Smooth muscle cell (in vitro differentiated cells): ENCODE measurements around the gene INHA. TPM values are rescaled to one million over a fixed set of nuclear protein-coding genes. Genes with fewer than 3 reads are reported as not detected.
A peak's percentile ranks its signal among the peaks of the same experiment; 100 is the strongest.

Experiments used
- DNase-seq: peaks from one replicate; lab custom pipeline; 2025; ENCODE audit not compliant: unreplicated experiment; lab: John Stamatoyannopoulos, UW
- H2AFZ ChIP-seq: fragments of 200-600 bp; sonication (generic); 2 replicates; pipeline ENCODE4 v1.6.0; 2016; ENCODE audit warnings: antibody characterized with exemption, low read depth, mild to moderate bottlenecking
- H3F3A ChIP-seq: fragments of 200-600 bp; sonication (generic); 2 replicates; pipeline ENCODE4 v1.6.0; 2017; ENCODE audit warnings: antibody characterized with exemption, low read depth
- H3K27ac ChIP-seq: fragments of 200-600 bp; sonication (generic); 2 replicates; pipeline ENCODE4 v1.5.1; 2016; ENCODE audit warnings: low read depth, mild to moderate bottlenecking
- H3K27me3 ChIP-seq: fragments of 200-600 bp; sonication (generic); 2 replicates; pipeline ENCODE4 v1.6.1; 2016; ENCODE audit warnings: low read depth, mild to moderate bottlenecking
- H3K36me3 ChIP-seq: fragments of 200-600 bp; sonication (generic); 2 replicates; pipeline ENCODE4 v1.5.1; 2016; ENCODE audit warnings: low read depth
- H3K4me1 ChIP-seq: fragments of 200-600 bp; sonication (generic); 2 replicates; pipeline ENCODE4 v1.5.1; 2016; ENCODE audit warnings: low read depth
- H3K4me2 ChIP-seq: fragments of 200-600 bp; sonication (generic); 2 replicates; pipeline ENCODE4 v1.6.0; 2016; ENCODE audit warnings: mild to moderate bottlenecking
- H3K4me3 ChIP-seq: fragments of 200-600 bp; sonication (generic); 2 replicates; pipeline ENCODE4 v1.5.1; 2016; ENCODE audit warnings: mild to moderate bottlenecking
- H3K79me2 ChIP-seq: fragments of 200-600 bp; sonication (generic); 2 replicates; pipeline ENCODE4 v1.6.0; 2016; ENCODE audit warnings: low read depth, mild to moderate bottlenecking
- H3K9ac ChIP-seq: fragments of 200-600 bp; sonication (generic); 2 replicates; pipeline ENCODE4 v1.6.0; 2016; ENCODE audit warnings: low read depth
- H3K9me3 ChIP-seq: fragments of 200-600 bp; sonication (generic); replicated peaks from 2 replicates; pipeline ENCODE4 v1.5.1; 2016; ENCODE audit warnings: low read depth
- H4K20me1 ChIP-seq: fragments of 200-600 bp; sonication (generic); 2 replicates; pipeline ENCODE4 v1.6.0; 2016; ENCODE audit warnings: low read depth
- WGBS: methylation state at CpG from one replicate; pipeline ENCODE4 v1.1.7; 2016; ENCODE audit warnings: low lambda C conversion rate; 5-methylcytosine and 5-hydroxymethylcytosine counted together
- polyA plus RNA-seq: library from polyadenylated mRNA; unstranded; fragments of >200 nt; fragmentation: Nextera tagmentation; extraction: Ambion mirVana; gene quantifications from 2 replicates; pipeline ENCODE4 v1.2.1, GENCODE V29; 2016
- total RNA-seq: library from RNA; depleted of rRNA; stranded (reverse); fragments of >200 nt; gene quantifications from 2 replicates; pipeline ENCODE4 v1.2.3, GENCODE V29; 2014
- TF ChIP-seq, protein P1 (sequence below): fragments of 200-600 bp; sonication (generic); IDR thresholded peaks from 2 replicates; pipeline ENCODE4 v1.5.1; 2017; ENCODE audit warnings: borderline replicate concordance, mild to moderate bottlenecking, antibody characterized with exemption; ENCODE audit not compliant: insufficient read depth, poor library complexity, severe bottlenecking

The INHA gene
- total and polyA plus RNA-seq, 2 experiments from 2014 or later = 4.0 to 4.3 TPM

DNA sequence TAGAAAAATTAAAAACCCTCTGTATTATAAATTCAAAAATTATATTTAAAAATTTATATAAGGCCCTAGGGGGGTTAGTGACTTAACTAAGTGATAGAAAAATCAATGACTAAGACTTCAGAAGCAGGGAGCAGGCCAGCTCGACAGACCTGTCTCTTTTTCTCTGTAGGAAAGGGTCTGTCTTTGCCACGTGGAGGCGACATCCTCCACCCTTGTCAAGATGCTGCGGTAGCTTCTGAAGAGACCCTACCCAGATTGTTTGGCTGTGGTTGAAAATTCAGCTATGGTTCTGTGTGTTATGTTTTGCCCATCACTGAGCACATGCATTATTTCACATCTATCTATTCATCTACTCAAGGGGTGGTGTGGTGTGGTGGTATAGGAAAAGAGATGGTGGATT is 47.1 kb downstream of the INHA start:
- Histone ChIP-seq H3K4me1 (no peaks in the 10 kb centered on the region), H3K27ac (no peak overlapping the region), H3K36me3 (no peaks in the 10 kb centered on the region), H3K9ac (no peak overlapping the region), H3K27me3 (no peaks in the 10 kb centered on the region), H3K4me2 (no peak overlapping the region), H3K9me3 (no peaks in the 10 kb centered on the region), H3F3A (no peaks in the 10 kb centered on the region), H2AFZ (no peak overlapping the region), H3K79me2 (no peaks in the 10 kb centered on the region), H4K20me1 (no peaks in the 10 kb centered on the region), H3K4me3 (no peak overlapping the region)
- WGBS = 48% methylated on average over 4 of the region's 4 CpGs
- no peak for DNase-seq
- TF ChIP-seq, protein P1, sequence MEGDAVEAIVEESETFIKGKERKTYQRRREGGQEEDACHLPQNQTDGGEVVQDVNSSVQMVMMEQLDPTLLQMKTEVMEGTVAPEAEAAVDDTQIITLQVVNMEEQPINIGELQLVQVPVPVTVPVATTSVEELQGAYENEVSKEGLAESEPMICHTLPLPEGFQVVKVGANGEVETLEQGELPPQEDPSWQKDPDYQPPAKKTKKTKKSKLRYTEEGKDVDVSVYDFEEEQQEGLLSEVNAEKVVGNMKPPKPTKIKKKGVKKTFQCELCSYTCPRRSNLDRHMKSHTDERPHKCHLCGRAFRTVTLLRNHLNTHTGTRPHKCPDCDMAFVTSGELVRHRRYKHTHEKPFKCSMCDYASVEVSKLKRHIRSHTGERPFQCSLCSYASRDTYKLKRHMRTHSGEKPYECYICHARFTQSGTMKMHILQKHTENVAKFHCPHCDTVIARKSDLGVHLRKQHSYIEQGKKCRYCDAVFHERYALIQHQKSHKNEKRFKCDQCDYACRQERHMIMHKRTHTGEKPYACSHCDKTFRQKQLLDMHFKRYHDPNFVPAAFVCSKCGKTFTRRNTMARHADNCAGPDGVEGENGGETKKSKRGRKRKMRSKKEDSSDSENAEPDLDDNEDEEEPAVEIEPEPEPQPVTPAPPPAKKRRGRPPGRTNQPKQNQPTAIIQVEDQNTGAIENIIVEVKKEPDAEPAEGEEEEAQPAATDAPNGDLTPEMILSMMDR = peak; percentile 4

DNA sequence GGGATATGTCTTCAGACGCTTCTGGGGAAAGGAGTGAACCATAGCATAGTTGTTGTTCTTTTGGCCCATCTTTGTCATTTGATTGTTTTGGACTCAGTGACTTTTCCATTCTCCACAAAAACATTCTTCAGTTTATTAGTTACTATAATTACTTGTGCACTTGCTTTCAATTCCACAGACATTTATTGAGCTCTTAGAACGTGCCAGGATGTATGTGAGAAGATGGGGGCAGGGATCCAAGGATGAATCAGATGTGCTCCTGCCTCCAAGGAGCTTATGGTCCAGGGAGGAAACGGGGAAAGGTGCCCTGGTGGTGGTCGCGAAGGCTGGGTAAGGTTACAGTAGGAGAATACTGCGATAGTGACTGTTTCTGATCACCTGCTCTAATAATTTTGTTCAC is 48.4 kb downstream of the INHA start:
- Histone ChIP-seq H3K27ac (no peak overlapping the region), H3F3A (no peaks in the 10 kb centered on the region), H3K4me2 (no peak overlapping the region), H3K4me1 (no peaks in the 10 kb centered on the region), H2AFZ (no peak overlapping the region), H3K79me2 (no peaks in the 10 kb centered on the region), H3K27me3 (no peaks in the 10 kb centered on the region), H3K9me3 (no peaks in the 10 kb centered on the region), H3K4me3 (no peak overlapping the region), H3K9ac (no peak overlapping the region), H3K36me3 (no peaks in the 10 kb centered on the region), H4K20me1 (no peaks in the 10 kb centered on the region)
- TF ChIP-seq, protein P1 = no peak
- 89% methylated on average over 6 of the region's 6 CpGs for WGBS
- DNase-seq = no peak

DNA sequence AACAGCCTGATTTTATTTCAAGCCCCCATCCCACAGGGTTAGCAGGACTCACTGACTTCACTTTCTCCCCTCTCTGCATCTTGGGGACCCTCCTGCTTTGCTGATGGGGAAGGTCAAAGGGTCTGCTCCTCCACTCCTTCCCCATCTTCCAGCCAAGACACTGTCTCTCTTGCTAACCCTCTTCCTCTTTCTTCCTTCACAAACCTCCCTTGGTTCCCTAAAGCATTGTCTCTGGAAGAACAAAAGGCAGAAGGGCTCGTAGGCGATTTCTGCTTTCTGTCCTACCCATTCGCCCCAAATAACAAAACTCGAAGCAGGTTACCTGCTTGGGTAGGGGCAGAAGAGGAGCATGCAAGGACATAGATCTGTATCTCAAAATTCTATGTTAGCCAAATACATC is 49.8 kb downstream of the INHA start:
- no peak overlapping the region for H3K27ac ChIP-seq
- no peaks in the 10 kb centered on the region for H4K20me1 ChIP-seq
- H3K27me3 ChIP-seq = no peaks in the 10 kb centered on the region
- TF ChIP-seq, protein P1 = no peak
- no peaks in the 10 kb centered on the region for H3K79me2 ChIP-seq
- H3K36me3 ChIP-seq = no peaks in the 10 kb centered on the region
- WGBS = 89% methylated on average over 4 of the region's 4 CpGs
- H2AFZ ChIP-seq = no peak overlapping the region
- no peaks in the 10 kb centered on the region for H3K9me3 ChIP-seq
- H3F3A ChIP-seq = no peaks in the 10 kb centered on the region
- no peak overlapping the region for H3K9ac ChIP-seq
- H3K4me3 ChIP-seq = no peak overlapping the region
- DNase-seq = no peak
- no peak overlapping the region for H3K4me2 ChIP-seq
- no peaks in the 10 kb centered on the region for H3K4me1 ChIP-seq

DNA sequence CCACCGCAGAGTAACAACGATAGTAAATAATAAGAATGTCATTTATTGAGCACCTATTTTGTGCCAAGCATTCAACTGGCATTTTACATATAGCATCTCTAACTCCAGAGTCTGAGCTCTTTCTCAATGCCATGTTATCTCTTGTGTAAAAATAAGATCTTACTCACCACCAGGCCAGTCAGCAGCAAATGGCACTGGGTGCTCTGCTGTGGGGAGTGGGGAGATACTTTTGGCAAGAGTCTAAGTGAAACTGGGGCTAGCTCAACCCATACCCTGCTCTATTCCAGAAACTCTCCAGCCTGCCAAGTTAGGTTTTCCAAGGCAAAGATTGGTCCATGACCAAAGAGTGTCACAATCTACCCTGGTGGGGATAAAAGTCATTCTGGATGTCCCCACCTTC is 50.4 kb downstream of the INHA start:
- H3K4me3 ChIP-seq = no peak overlapping the region
- TF ChIP-seq, protein P1 = no peak
- H3F3A ChIP-seq = no peaks in the 10 kb centered on the region
- no peaks in the 10 kb centered on the region for H3K36me3 ChIP-seq
- no peaks in the 10 kb centered on the region for H3K4me1 ChIP-seq
- H3K4me2 ChIP-seq = no peak overlapping the region
- no peak overlapping the region for H2AFZ ChIP-seq
- no peak overlapping the region for H3K9ac ChIP-seq
- H4K20me1 ChIP-seq = no peaks in the 10 kb centered on the region
- no peaks in the 10 kb centered on the region for H3K9me3 ChIP-seq
- DNase-seq = no peak
- no peaks in the 10 kb centered on the region for H3K79me2 ChIP-seq
- H3K27ac ChIP-seq = no peak overlapping the region
- H3K27me3 ChIP-seq = no peaks in the 10 kb centered on the region
- 91% methylated on average over 2 of the region's 2 CpGs for WGBS
